GM12874 (cell line): ENCODE results near the gene SNTA1.

Experiments used
- TF ChIP-seq, protein P1 (sequence below): IDR thresholded peaks from 2 replicates; pipeline ENCODE4 v1.5.1; 2011; ENCODE audit warnings: low read depth, mild to moderate bottlenecking, control low read depth, low read length, moderate library complexity; ENCODE audit not compliant: insufficient read depth

SNTA1 gene

DNA sequence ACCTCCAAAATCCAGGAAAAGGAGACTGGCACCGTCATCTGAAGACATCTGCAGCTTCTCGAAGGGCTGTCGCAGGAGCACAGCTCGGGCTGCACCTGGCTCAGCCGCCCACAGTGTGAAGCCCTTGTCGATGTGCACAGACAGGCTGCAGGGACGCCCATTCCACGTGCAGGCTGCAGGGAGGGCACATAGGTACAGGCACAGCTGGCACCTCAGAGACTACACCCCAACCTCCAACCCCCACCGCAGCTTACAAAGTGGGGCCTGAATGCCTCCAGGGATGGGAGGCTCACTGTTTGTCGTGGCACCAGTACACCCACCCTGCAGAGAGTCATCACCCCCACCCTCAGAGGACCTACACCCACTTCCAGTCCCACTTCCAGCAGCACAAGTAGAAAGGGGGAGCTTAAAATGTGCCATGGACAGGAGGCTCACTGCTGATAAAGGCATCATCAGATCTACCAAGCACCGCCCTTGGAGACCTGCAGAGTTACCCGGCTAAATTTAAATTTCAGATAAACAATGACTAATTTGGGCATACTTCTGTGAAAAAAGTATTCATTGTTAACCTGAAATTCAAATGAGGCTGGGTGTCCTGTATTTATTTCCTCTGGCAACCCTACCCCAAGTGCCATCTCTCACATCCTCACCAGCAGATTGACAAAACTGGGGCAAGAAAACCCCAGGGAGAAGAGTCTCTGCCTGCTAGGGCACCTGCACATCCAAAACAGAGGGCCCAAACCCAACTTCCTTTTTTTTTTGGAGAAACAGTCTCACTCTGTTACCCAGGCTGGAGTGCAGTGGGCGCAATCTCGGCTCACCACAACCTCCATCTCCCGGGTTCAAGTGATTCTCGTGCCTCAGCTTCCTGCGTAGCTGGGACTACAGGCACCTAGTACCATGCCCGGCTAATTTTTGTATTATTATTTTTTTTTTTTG, 34.6 kb downstream of the SNTA1 start:
- TF ChIP-seq, protein P1, sequence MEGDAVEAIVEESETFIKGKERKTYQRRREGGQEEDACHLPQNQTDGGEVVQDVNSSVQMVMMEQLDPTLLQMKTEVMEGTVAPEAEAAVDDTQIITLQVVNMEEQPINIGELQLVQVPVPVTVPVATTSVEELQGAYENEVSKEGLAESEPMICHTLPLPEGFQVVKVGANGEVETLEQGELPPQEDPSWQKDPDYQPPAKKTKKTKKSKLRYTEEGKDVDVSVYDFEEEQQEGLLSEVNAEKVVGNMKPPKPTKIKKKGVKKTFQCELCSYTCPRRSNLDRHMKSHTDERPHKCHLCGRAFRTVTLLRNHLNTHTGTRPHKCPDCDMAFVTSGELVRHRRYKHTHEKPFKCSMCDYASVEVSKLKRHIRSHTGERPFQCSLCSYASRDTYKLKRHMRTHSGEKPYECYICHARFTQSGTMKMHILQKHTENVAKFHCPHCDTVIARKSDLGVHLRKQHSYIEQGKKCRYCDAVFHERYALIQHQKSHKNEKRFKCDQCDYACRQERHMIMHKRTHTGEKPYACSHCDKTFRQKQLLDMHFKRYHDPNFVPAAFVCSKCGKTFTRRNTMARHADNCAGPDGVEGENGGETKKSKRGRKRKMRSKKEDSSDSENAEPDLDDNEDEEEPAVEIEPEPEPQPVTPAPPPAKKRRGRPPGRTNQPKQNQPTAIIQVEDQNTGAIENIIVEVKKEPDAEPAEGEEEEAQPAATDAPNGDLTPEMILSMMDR: no peak

DNA sequence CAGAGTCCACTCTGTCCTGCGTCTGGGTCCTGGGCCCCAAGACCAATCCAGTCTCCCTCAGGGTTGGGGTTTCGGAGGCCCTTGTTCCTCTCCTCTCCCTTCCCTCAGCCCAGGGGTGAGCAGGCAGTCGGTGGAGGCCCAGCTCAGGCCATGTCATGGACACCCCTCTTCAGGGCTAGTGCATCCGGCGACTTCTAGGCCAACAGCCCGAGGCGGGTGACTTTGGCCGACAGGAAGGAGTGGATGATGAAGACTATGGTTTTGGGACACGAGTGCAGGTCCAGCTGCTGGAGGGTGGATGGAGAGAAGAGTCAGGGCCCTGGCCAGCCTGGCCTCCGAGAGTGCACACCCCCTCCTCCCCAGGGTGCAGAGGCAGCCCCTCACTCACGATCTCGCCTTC, 35.2 kb downstream of the SNTA1 start:
- TF ChIP-seq, protein P1: no peak

DNA sequence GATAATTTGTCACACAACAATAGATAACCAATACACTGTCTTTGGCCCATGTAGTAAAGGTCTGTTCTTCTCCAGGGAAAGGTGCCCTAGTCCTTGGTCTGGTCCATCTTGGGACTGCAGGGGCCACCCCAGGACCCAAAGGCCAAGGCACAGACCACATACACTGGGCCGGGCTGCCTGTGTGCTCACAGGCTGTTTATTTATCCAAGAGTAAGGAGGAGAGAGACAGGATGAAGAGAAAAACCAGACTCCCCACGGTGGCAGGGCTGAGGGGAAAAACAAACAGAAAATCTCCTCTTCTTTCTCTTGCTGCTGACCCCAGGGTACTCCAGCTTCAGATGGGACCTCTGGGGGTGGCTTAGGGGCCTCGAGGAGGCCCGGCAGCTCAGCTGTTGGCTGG, 35.8 kb downstream of the SNTA1 start:
- TF ChIP-seq, protein P1: no peak

DNA sequence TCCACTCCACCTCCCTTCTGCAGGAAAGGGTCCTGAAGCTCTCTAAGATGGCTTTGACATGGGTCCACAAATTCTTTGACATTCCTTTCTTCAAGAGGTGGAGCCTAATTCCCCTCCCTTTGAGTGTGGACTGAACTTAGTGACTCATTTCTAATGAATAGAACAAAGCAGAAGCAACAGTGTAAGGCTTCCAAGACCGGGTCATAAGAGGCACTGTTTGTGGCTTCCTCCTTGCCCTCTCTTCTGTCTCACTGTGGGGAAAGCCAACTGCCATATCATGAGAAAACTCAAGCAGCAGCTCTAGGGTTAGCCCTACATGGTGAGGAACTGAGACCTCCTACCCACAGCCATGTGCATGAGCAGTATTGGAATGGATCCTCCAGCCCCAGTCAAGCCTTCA, 36.3 kb downstream of the SNTA1 start:
- TF ChIP-seq, protein P1: no peak

DNA sequence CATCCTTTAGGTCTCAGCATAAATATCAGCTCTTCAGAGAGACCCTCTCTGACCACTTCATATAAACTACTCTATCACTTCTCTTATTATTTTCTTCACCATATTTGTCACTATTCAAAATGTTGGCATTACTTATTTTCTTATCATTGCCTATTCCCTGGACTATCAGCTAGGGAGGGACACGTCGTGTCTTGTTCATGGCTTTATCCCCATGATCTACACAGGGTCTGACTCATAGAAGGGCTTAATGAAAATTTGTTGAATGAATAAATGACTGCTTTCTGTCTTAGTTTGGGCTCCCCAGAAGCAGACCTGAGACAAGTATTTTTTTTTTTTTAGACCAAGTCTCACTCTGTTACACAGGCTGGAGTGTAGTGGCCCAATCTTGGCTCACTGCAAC, 39.3 kb downstream of the SNTA1 start:
- TF ChIP-seq, protein P1: no peak

DNA sequence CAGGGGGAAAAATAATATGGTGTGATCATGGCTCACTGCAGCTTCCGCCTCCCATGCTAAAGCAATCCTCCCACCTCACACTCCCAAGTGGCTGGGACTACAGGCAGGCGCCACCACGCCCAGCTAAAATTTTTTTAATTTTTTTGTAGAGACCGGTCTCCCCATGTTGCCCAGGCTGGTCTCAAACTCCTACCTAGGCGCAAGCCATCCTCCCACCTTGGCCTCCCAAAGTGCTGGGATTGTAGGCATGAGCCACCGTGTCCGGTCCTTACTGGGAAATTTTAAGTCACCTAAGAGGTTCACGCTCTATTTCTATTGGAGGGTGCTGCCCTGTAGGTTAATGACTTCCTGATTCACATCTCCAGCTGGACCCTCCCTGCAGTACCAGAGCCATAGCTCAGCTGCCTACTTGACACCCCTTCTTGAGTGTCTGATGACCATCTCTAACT, 41.6 kb downstream of the SNTA1 start:
- TF ChIP-seq, protein P1: no peak

DNA sequence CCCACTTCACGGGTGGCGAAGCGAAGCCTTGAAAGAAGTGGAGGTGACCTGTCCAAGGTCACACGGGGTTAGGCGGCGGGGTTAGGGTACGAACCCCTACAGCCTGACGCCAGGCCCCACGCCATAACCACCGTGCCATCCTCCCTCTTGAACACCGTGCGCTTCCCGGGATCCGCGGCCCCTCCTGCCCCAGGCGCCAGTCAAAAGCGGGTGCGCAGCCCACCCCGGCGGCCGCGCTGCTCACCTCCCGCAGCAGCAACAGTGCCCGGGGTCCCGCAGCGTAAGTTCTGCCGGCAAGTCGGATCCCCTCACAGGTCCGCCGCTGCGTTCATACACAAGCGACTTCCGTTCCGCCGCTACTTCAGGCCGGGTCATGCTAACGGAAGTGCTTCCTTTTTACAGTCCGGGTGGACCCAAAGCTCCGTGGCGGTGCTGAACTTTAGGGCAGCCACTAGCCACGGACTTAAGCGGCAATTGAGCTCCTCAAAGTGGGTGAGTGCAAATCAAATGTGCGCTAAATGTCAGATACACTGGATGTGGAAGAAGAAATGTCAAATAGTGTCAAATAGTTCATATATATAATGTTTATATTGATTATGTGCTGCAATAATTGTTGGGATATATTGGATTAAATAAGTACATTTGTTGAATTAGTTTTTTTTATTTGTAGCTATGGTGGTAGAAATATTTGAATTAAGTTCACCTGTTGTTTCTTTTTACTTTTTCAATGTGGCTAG, 42.2 kb downstream of the SNTA1 start, which contains the start of gene CDK5RAP1:
Gene CDK5RAP1 (minus strand): TSS at position 336 of the 737 bp plus-strand sequence. CDS start 4,455 bp downstream, outside the sequence.
- TF ChIP-seq, protein P1: no peak
